Fibroblast of lung (primary cell): ENCODE results near the gene DNHD1. TPM values are rescaled to one million over a fixed set of nuclear protein-coding genes. Genes with fewer than 3 reads are reported as not detected.

Experiments used
- DNase-seq, 2 donors: peaks; one replicate each; pipeline versions ENCODE4 v3.0.0 to v3.0.0-alpha.2; 2010; ENCODE audit warnings: low read depth in 2 of 2
- H2AFZ ChIP-seq: 2 replicates; pipeline ENCODE4 v1.5.1; 2012; ENCODE audit warnings: low read length, control low read depth, inconsistent platforms
- H3K27ac ChIP-seq: 2 replicates; pipeline ENCODE4 v1.5.1; 2011; ENCODE audit warnings: low read length, control low read depth; ENCODE audit not compliant: insufficient read depth
- H3K27me3 ChIP-seq: 2 replicates; pipeline ENCODE4 v1.5.1; 2011; ENCODE audit warnings: mild to moderate bottlenecking, low read length; ENCODE audit not compliant: control insufficient read depth, insufficient read depth
- H3K36me3 ChIP-seq: 2 replicates; pipeline ENCODE4 v1.5.1; 2011; ENCODE audit warnings: low read length; ENCODE audit not compliant: control insufficient read depth, insufficient read depth
- H3K4me1 ChIP-seq: 2 replicates; pipeline ENCODE4 v1.5.1; 2011; ENCODE audit warnings: low read length; ENCODE audit not compliant: control insufficient read depth, insufficient read depth; ENCODE audit errors: extremely low read depth
- H3K4me2 ChIP-seq: 2 replicates; pipeline ENCODE4 v1.5.1; 2011; ENCODE audit warnings: low read length, control low read depth; ENCODE audit not compliant: insufficient read depth; ENCODE audit errors: extremely low read depth
- H3K4me3 ChIP-seq, 4 experiments: fragments of 200-600 bp in 1 of 4; sonication (generic) in 1 of 4; replicated peaks in 1 of 4; 2 replicates each; pipeline ENCODE4 v1.5.1; 2011 to 2016; ENCODE audit warnings: low read length in 4 of 4, low read depth in 3 of 4, mild to moderate bottlenecking in 3 of 4, control low read depth in 2 of 4, inconsistent platforms in 1 of 4, mixed read lengths in 1 of 4; ENCODE audit not compliant: insufficient read depth in 1 of 4; ENCODE audit errors: control extremely low read depth in 1 of 4
- H3K79me2 ChIP-seq: 2 replicates; pipeline ENCODE4 v1.5.1; 2012; ENCODE audit warnings: mild to moderate bottlenecking, low read length, inconsistent platforms; ENCODE audit not compliant: control insufficient read depth, insufficient read depth
- H3K9ac ChIP-seq: 2 replicates; pipeline ENCODE4 v1.5.1; 2011; ENCODE audit warnings: mild to moderate bottlenecking, low read length, control low read depth; ENCODE audit not compliant: insufficient read depth
- H3K9me3 ChIP-seq: 2 replicates; pipeline ENCODE4 v1.5.1; 2012; ENCODE audit warnings: low read depth, low read length; ENCODE audit not compliant: control insufficient read depth, insufficient read depth
- H4K20me1 ChIP-seq: 2 replicates; pipeline ENCODE4 v1.5.1; 2011; ENCODE audit warnings: low read length; ENCODE audit not compliant: control insufficient read depth, insufficient read depth; ENCODE audit errors: extremely low read depth
- EZH2 ChIP-seq: IDR thresholded peaks from 2 replicates; pipeline ENCODE4 v1.5.1; 2012; ENCODE audit warnings: low read length, control low read depth, mild to moderate bottlenecking; ENCODE audit errors: missing control alignments
- polyA plus RNA-seq, 2 donors: library from polyadenylated mRNA; depleted of rRNA in 1 of 2; stranded (reverse) in 1 of 2; unstranded in 1 of 2; fragments of >200 nt; gene quantifications; 2 replicates each; pipeline ENCODE4 v1.2.1, GENCODE V29; 2011 to 2012; ENCODE audit warnings: missing spikeins in 1 of 2
- total RNA-seq: library from RNA; depleted of rRNA; stranded (reverse); fragments of >200 nt; gene quantifications from 2 replicates; pipeline ENCODE4 v1.2.1, GENCODE V29; 2014
- TF ChIP-seq, protein P1 (sequence below), 2 donors: IDR thresholded peaks in 1 of 2; conservative IDR thresholded peaks in 1 of 2; 1 replicate in 1 of 2; 2 replicates in 1 of 2; pipeline ENCODE4 v1.5.1; 2011 to 2012; ENCODE audit warnings: low read length in 2 of 2, control low read depth in 1 of 2, inconsistent platforms in 1 of 2, low read depth in 1 of 2, mild to moderate bottlenecking in 1 of 2

Gene DNHD1
- total and polyA plus RNA-seq, 2 donors (not counting 1 experiment from before 2014, with no cell fraction given), result 2.2 to 14.7 TPM

DNA sequence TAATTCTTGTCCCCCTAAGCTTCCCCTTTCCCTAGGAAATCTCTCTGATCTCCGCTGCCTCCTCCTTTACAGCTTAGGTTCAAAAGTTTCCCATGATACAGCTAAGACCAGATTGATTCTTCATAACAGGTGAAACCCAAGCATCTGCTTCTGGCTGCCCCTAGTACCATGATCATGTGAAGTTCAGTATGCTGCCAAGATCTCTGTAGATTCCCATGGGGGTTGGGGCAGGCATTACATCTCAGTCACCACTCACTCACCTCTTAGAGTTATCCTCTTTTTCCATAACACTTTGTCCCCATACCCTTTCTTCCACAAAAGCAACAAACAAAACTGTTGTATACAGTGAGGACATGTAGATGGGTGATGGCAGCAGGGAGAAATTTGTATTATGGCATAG, 62.3 kb downstream of the DNHD1 start:
- no peaks in the 10 kb centered on the region for H3K9me3 ChIP-seq
- no peak overlapping the region for H3K4me3 ChIP-seq
- H3K27ac ChIP-seq, result no peak overlapping the region
- H3K9ac ChIP-seq, result no peak overlapping the region
- TF ChIP-seq, protein P1, sequence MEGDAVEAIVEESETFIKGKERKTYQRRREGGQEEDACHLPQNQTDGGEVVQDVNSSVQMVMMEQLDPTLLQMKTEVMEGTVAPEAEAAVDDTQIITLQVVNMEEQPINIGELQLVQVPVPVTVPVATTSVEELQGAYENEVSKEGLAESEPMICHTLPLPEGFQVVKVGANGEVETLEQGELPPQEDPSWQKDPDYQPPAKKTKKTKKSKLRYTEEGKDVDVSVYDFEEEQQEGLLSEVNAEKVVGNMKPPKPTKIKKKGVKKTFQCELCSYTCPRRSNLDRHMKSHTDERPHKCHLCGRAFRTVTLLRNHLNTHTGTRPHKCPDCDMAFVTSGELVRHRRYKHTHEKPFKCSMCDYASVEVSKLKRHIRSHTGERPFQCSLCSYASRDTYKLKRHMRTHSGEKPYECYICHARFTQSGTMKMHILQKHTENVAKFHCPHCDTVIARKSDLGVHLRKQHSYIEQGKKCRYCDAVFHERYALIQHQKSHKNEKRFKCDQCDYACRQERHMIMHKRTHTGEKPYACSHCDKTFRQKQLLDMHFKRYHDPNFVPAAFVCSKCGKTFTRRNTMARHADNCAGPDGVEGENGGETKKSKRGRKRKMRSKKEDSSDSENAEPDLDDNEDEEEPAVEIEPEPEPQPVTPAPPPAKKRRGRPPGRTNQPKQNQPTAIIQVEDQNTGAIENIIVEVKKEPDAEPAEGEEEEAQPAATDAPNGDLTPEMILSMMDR (conservative IDR thresholded peaks at IDR 0.05 in 1 of 2, IDR thresholded peaks at IDR 0.05 in 1 of 2; ENCODE audit: low read depth in 1 of 2, low read length in 2 of 2), result no peak
- no peak for TF ChIP-seq EZH2
- no peaks in the 10 kb centered on the region for H3K4me1 ChIP-seq
- no peaks in the 10 kb centered on the region for H3K36me3 ChIP-seq
- H2AFZ ChIP-seq, result no peak overlapping the region
- no peaks in the 10 kb centered on the region for H3K79me2 ChIP-seq
- H3K27me3 ChIP-seq, result no peaks in the 10 kb centered on the region
- H4K20me1 ChIP-seq, result no peaks in the 10 kb centered on the region
- DNase-seq, result no peak
- H3K4me2 ChIP-seq, result no peak overlapping the region

DNA sequence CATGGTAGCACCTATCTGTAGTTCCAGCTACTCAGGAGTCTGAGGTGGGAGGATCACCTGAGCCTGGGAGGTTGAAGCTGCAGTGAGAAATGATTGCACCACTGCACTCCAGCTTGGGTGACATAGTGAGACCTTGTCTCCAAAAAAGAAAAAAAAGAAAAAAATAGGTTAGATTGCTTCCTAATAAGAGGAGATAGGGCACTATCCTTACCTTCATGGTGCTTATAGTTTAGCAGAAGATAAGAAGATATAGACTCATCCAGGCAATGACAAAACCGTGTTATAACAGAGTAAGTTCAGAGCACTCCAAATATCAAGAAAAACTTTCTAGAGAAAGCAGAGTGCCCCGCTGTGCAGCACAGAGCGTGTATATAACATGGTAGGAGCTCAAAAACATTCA, 64.2 kb downstream of the DNHD1 start:
- H2AFZ ChIP-seq, result no peak overlapping the region
- no peaks in the 10 kb centered on the region for H3K36me3 ChIP-seq
- no peaks in the 10 kb centered on the region for H3K27me3 ChIP-seq
- no peak for TF ChIP-seq EZH2
- no peak for DNase-seq
- H4K20me1 ChIP-seq, result no peaks in the 10 kb centered on the region
- no peaks in the 10 kb centered on the region for H3K9me3 ChIP-seq
- no peaks in the 10 kb centered on the region for H3K79me2 ChIP-seq
- no peak overlapping the region for H3K27ac ChIP-seq
- H3K4me2 ChIP-seq, result no peak overlapping the region
- no peaks in the 10 kb centered on the region for H3K4me1 ChIP-seq
- no peak overlapping the region for H3K4me3 ChIP-seq
- no peak overlapping the region for H3K9ac ChIP-seq

DNA sequence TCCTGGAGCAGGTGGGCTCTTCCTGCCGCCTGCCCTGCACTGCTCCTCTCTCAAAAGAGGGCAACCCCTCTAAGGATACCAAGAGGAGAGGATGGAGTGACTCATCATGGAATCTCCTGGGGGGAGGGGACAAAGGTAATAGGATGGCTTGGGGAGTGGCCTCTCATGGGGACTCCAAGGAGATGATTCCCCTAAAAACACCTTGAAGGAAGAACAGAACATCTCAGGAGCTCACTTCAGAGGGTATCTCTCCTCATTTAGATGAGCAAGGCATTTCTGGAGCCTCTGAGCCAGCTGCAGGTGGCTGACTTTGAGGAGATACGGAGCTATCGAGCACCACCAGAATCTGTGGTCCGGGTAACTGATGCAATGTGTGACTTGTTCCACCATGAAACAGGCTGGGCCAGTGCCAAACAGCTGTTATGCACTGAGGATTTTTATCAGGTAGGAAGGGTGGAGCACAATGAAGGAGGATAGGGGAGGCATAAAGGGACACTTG, 66.1 kb downstream of the DNHD1 start:
- Histone ChIP-seq H2AFZ (no peak overlapping the region), H4K20me1 (no peaks in the 10 kb centered on the region), H3K27ac (no peak overlapping the region), H3K4me1 (peaks cover under 1% of the 10 kb centered on the region), H3K27me3 (no peaks in the 10 kb centered on the region), H3K79me2 (no peaks in the 10 kb centered on the region), H3K36me3 (no peaks in the 10 kb centered on the region), H3K9me3 (no peaks in the 10 kb centered on the region), H3K9ac (no peak overlapping the region), H3K4me3 (no peak overlapping the region), H3K4me2 (no peak overlapping the region)
- TF ChIP-seq EZH2, result no peak
- TF ChIP-seq, protein P1 (conservative IDR thresholded peaks at IDR 0.05 in 1 of 2, IDR thresholded peaks at IDR 0.05 in 1 of 2; ENCODE audit: low read depth in 1 of 2, low read length in 2 of 2), result no peak
- no peak for DNase-seq
